ENCODE measurements around the gene TADA1. TPM values are rescaled to one million over a fixed set of nuclear protein-coding genes. Genes with fewer than 3 reads are reported as not detected.

Gene TADA1
- total and polyA plus RNA-seq, 4 donors = 9.1 to 21.3 (median 15.0) TPM

GRCh38 chr1:166868639-166869038 is 7.4 kb downstream of the TADA1 start:
- Histone ChIP-seq H3K4me3 (ENCODE audit: low read depth in 1 of 3, low read length in 3 of 3) (no peak overlapping the region), H3K9ac (ENCODE audit: low read depth in 1 of 2, low read length in 2 of 2) (no peak overlapping the region), H3K9me3 (ENCODE audit: control insufficient read depth in 4 of 4, low read length in 3 of 4) (no peaks in the 10 kb centered on the region), H3K36me3 (ENCODE audit: control insufficient read depth in 4 of 4, insufficient read depth in 3 of 4, low read depth in 1 of 4, low read length in 3 of 4) (peaks cover 6 to 32% (median 7%) of the 10 kb centered on the region in 4 donors), H3K27ac (ENCODE audit: low read depth in 1 of 2, low read length in 2 of 2) (no peak overlapping the region), H3K27me3 (ENCODE audit: control insufficient read depth in 4 of 4, insufficient read depth in 4 of 4, low read length in 3 of 4) (no peaks in the 10 kb centered on the region), H3K4me1 (ENCODE audit: control insufficient read depth in 4 of 4, insufficient read depth in 4 of 4, low read length in 3 of 4) (peaks cover 10 to 41% (median 26%) of the 10 kb centered on the region in 4 donors)
- DNase-seq (ENCODE audit: low spot score) = no peak
- no peak for TF ChIP-seq HNF4G (IDR thresholded peaks at IDR 0.05)
- no peak for TF ChIP-seq RAD21 (IDR thresholded peaks at IDR 0.05)
- TF ChIP-seq YY1 (IDR thresholded peaks at IDR 0.05) = no peak
- TF ChIP-seq CTCF (IDR thresholded peaks at IDR 0.05; ENCODE audit: low read depth, low read length, missing input control) = no peak
- TF ChIP-seq RXRA (IDR thresholded peaks at IDR 0.05) = no peak
- no peak for TF ChIP-seq TAF1 (conservative IDR thresholded peaks at IDR 0.05)
- TF ChIP-seq, protein P1, sequence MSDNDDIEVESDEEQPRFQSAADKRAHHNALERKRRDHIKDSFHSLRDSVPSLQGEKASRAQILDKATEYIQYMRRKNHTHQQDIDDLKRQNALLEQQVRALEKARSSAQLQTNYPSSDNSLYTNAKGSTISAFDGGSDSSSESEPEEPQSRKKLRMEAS (IDR thresholded peaks at IDR 0.05) = no peak
- TF ChIP-seq ATF3 (IDR thresholded peaks at IDR 0.05) = no peak
- no peak for TF ChIP-seq FOXA1 (IDR thresholded peaks at IDR 0.05)
- WGBS = 84% methylated on average over 7 of the region's 7 CpGs

GRCh38 chr1:166865926-166866325 is 10.1 kb downstream of the TADA1 start:
- no peak overlapping the region for H3K27ac ChIP-seq (ENCODE audit: low read depth in 1 of 2, low read length in 2 of 2)
- TF ChIP-seq NR2F2 (IDR thresholded peaks at IDR 0.05) (no peak), GABPA (IDR thresholded peaks at IDR 0.05 in 1 of 2, conservative IDR thresholded peaks at IDR 0.05 in 1 of 2) (no peak), SP1 (IDR thresholded peaks at IDR 0.05) (no peak), CTCF (IDR thresholded peaks at IDR 0.05; ENCODE audit: low read depth, low read length, missing input control) (no peak), YY1 (IDR thresholded peaks at IDR 0.05) (no peak), HNF4A (conservative IDR thresholded peaks at IDR 0.05) (no peak), FOXA2 (IDR thresholded peaks at IDR 0.05) (no peak), EGR1 (IDR thresholded peaks at IDR 0.05; ENCODE audit: low read depth in 2 of 2) (no peak), TAF1 (conservative IDR thresholded peaks at IDR 0.05) (no peak), REST (IDR thresholded peaks at IDR 0.05) (no peak), FOXA1 (IDR thresholded peaks at IDR 0.05) (no peak), JUND (IDR thresholded peaks at IDR 0.05) (no peak), HNF4G (IDR thresholded peaks at IDR 0.05) (no peak), RXRA (IDR thresholded peaks at IDR 0.05) (no peak), RAD21 (IDR thresholded peaks at IDR 0.05) (no peak), ATF3 (IDR thresholded peaks at IDR 0.05) (no peak)
- TF ChIP-seq, protein P1 (IDR thresholded peaks at IDR 0.05) = no peak
- TF ChIP-seq, protein P2, sequence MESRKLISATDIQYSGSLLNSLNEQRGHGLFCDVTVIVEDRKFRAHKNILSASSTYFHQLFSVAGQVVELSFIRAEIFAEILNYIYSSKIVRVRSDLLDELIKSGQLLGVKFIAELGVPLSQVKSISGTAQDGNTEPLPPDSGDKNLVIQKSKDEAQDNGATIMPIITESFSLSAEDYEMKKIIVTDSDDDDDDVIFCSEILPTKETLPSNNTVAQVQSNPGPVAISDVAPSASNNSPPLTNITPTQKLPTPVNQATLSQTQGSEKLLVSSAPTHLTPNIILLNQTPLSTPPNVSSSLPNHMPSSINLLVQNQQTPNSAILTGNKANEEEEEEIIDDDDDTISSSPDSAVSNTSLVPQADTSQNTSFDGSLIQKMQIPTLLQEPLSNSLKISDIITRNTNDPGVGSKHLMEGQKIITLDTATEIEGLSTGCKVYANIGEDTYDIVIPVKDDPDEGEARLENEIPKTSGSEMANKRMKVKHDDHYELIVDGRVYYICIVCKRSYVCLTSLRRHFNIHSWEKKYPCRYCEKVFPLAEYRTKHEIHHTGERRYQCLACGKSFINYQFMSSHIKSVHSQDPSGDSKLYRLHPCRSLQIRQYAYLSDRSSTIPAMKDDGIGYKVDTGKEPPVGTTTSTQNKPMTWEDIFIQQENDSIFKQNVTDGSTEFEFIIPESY (IDR thresholded peaks at IDR 0.05) = no peak
- DNase-seq (ENCODE audit: low spot score) = no peak
- peaks cover 11 to 55% (median 23%) of the 10 kb centered on the region in 4 donors for H3K36me3 ChIP-seq (ENCODE audit: control insufficient read depth in 4 of 4, insufficient read depth in 3 of 4, low read depth in 1 of 4, low read length in 3 of 4)
- peaks cover 0 to 18% (median 9%) of the 10 kb centered on the region in 4 donors for H3K4me1 ChIP-seq (ENCODE audit: control insufficient read depth in 4 of 4, insufficient read depth in 4 of 4, low read length in 3 of 4)
- H3K27me3 ChIP-seq (ENCODE audit: control insufficient read depth in 4 of 4, insufficient read depth in 4 of 4, low read length in 3 of 4) = no peaks in the 10 kb centered on the region
- WGBS = 86% methylated on average over 5 of the region's 5 CpGs
- H3K4me3 ChIP-seq (ENCODE audit: low read depth in 1 of 3, low read length in 3 of 3) = no peak overlapping the region
- H3K9ac ChIP-seq (ENCODE audit: low read depth in 1 of 2, low read length in 2 of 2) = no peak overlapping the region
- no peaks in the 10 kb centered on the region for H3K9me3 ChIP-seq (ENCODE audit: control insufficient read depth in 4 of 4, low read length in 3 of 4)
